ENCODE results near the gene SMS. TPM values are rescaled to one million over a fixed set of nuclear protein-coding genes. Genes with fewer than 3 reads are reported as not detected.

SMS gene
- total RNA-seq, 1 experiment from 2014 or later, result 172 TPM

DNA sequence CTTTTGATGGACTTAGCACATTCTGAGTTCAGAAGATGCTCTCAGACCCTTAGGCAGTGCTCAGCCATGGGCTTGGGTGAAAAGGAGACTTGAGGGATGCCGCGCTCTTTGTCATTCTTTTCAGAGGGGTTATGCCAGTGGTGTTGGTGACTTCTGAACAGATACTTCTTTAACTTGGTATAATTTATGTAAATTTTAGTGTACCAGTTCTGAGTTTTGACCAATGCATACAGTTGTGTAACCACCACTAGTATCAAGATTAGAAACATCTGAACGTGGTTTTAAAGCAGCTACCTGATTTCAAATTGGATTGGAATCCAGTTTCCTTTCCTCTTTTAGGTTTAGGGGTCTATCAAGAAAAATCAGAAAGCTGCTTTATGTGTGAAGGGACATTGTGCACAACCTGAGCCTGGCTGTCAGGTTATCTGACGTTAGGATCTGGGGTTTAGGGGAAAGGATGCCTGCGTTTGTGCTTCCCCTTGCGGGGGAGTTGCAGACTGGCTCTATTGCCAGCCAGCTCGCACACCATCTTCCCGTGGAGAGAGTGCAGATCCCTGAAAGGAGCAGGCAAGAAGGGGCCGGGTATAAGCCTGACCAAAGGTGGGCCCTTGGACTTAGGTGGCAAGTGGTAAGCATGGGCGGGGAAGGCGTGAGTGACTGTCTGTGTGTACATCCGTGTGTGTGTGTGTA, 19.0 kb downstream of the SMS start:
- POLR2A ChIA-PET, result no interaction called here
- intact Hi-C loops (cut with micrococcal nuclease; ENCODE audit: unreplicated experiment) (no loop called here), in situ Hi-C loops (cut with HindIII; ENCODE audit: low pct_unique_long_range_greater_than_20kb, low sequenced_read_pairs) (no loop called here)
- H3K36me3 ChIP-seq (ENCODE audit: control insufficient read depth, insufficient read depth, low read length), result no peaks in the 10 kb centered on the region; the same call in 1 of the 2 replicates
- CTCF ChIA-PET, result no interaction called here
- BruUV-seq (replicated peaks), result no TSS peak
- TF ChIP-seq POLR2AphosphoS5 (IDR thresholded peaks at IDR 0.05; ENCODE audit: low read depth, low read length), result no peak
- TF ChIP-seq, protein P1, sequence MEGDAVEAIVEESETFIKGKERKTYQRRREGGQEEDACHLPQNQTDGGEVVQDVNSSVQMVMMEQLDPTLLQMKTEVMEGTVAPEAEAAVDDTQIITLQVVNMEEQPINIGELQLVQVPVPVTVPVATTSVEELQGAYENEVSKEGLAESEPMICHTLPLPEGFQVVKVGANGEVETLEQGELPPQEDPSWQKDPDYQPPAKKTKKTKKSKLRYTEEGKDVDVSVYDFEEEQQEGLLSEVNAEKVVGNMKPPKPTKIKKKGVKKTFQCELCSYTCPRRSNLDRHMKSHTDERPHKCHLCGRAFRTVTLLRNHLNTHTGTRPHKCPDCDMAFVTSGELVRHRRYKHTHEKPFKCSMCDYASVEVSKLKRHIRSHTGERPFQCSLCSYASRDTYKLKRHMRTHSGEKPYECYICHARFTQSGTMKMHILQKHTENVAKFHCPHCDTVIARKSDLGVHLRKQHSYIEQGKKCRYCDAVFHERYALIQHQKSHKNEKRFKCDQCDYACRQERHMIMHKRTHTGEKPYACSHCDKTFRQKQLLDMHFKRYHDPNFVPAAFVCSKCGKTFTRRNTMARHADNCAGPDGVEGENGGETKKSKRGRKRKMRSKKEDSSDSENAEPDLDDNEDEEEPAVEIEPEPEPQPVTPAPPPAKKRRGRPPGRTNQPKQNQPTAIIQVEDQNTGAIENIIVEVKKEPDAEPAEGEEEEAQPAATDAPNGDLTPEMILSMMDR (IDR thresholded peaks at IDR 0.05), result no peak
- no peak for TF ChIP-seq SIN3A (IDR thresholded peaks at IDR 0.05; ENCODE audit: borderline replicate concordance, insufficient read depth, low read depth, low read length)
- no peak for TF ChIP-seq TCF7L2 (IDR thresholded peaks at IDR 0.05; ENCODE audit: low read depth, low read length)
- TF ChIP-seq, protein P2, sequence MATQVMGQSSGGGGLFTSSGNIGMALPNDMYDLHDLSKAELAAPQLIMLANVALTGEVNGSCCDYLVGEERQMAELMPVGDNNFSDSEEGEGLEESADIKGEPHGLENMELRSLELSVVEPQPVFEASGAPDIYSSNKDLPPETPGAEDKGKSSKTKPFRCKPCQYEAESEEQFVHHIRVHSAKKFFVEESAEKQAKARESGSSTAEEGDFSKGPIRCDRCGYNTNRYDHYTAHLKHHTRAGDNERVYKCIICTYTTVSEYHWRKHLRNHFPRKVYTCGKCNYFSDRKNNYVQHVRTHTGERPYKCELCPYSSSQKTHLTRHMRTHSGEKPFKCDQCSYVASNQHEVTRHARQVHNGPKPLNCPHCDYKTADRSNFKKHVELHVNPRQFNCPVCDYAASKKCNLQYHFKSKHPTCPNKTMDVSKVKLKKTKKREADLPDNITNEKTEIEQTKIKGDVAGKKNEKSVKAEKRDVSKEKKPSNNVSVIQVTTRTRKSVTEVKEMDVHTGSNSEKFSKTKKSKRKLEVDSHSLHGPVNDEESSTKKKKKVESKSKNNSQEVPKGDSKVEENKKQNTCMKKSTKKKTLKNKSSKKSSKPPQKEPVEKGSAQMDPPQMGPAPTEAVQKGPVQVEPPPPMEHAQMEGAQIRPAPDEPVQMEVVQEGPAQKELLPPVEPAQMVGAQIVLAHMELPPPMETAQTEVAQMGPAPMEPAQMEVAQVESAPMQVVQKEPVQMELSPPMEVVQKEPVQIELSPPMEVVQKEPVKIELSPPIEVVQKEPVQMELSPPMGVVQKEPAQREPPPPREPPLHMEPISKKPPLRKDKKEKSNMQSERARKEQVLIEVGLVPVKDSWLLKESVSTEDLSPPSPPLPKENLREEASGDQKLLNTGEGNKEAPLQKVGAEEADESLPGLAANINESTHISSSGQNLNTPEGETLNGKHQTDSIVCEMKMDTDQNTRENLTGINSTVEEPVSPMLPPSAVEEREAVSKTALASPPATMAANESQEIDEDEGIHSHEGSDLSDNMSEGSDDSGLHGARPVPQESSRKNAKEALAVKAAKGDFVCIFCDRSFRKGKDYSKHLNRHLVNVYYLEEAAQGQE (IDR thresholded peaks at IDR 0.05; ENCODE audit: insufficient read depth in 1 of 2, low read depth in 2 of 2, low read length in 1 of 2), result no peak
- ATAC-seq, result no peak
- no peaks in the 10 kb centered on the region for H3K27me3 ChIP-seq (ENCODE audit: control insufficient read depth, insufficient read depth, low read length)
- DNase-seq (ENCODE audit: low read depth, low spot score), result no peak
- peaks cover 50% of the 10 kb centered on the region for H3K4me1 ChIP-seq (ENCODE audit: control insufficient read depth, insufficient read depth, low read length)
- no peaks in the 10 kb centered on the region for H3K9me3 ChIP-seq (ENCODE audit: control insufficient read depth, insufficient read depth, low read depth, low read length)
- H3K27ac ChIP-seq (ENCODE audit: low read length), result no peak overlapping the region
- H3K4me3 ChIP-seq (ENCODE audit: low read depth in 2 of 2, low read length in 2 of 2), result no peak overlapping the region

DNA sequence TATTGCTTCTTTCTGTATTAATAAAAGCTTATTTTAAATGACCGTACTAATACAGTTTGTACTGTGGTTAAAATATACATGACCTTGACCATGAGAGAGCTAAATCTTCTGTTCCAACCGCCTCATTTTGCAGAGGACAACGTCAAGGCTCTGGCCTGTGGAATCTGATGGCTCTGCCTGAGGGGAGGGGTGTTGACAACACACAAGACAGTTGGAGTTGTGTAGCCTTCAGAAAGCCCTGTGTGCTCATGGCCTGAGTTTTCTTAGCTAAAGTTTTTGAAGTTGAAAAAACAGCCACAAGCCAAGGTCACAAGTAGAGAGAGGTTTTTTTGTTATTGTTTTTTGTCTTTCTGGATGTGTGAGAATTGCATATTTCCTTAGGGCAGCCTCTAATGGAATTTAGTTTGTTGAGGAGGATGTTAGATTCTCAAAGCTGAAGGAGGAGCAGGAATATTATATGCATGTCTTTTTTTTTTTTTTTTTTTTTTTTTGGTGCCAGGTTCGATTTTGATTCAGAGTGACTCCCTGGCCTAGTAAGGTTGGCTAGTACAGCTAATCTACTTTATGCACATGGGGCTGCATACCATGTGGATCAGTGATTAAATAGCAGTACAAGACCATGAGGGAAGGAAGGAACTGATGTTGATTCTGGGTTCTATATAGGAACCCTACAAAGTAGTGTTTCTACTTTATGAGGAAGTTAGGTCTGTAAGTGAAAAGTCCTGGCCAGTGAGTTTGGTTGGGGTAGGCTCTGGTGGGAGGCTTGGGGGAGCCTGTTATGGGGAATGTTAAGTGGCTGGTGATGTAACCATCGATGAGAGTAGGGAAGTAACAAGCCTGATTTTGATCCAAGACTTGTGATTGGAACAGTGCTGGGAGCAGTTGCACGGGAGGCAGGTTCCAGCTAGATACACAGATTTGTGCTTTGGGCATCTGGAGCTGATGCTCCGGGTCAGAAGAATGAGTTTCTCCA, 20.3 kb downstream of the SMS start:
- H3K27me3 ChIP-seq (ENCODE audit: control insufficient read depth, insufficient read depth, low read length), result no peaks in the 10 kb centered on the region
- no peaks in the 10 kb centered on the region for H3K9me3 ChIP-seq (ENCODE audit: control insufficient read depth, insufficient read depth, low read depth, low read length)
- CTCF ChIA-PET, result no interaction called here
- DNase-seq (ENCODE audit: low read depth, low spot score), result no peak
- TF ChIP-seq POLR2AphosphoS5 (IDR thresholded peaks at IDR 0.05; ENCODE audit: low read depth, low read length) (no peak), SIN3A (IDR thresholded peaks at IDR 0.05; ENCODE audit: borderline replicate concordance, insufficient read depth, low read depth, low read length) (no peak), TCF7L2 (IDR thresholded peaks at IDR 0.05; ENCODE audit: low read depth, low read length) (no peak)
- TF ChIP-seq, protein P2 (IDR thresholded peaks at IDR 0.05; ENCODE audit: insufficient read depth in 1 of 2, low read depth in 2 of 2, low read length in 1 of 2), result no peak
- TF ChIP-seq, protein P1 (IDR thresholded peaks at IDR 0.05), result no peak
- no peaks in the 10 kb centered on the region; the same call in 1 of the 2 replicates for H3K36me3 ChIP-seq (ENCODE audit: control insufficient read depth, insufficient read depth, low read length)
- peaks cover 42% of the 10 kb centered on the region for H3K4me1 ChIP-seq (ENCODE audit: control insufficient read depth, insufficient read depth, low read length)
- BruUV-seq (replicated peaks), result no TSS peak
- in situ Hi-C loops (cut with HindIII; ENCODE audit: low pct_unique_long_range_greater_than_20kb, low sequenced_read_pairs), result no loop called here
- H3K27ac ChIP-seq (ENCODE audit: low read length), result peak overlapping the region; percentile 34
- no peak overlapping the region for H3K4me3 ChIP-seq (ENCODE audit: low read depth in 2 of 2, low read length in 2 of 2)
- POLR2A ChIA-PET, result no interaction called here
- ATAC-seq, result no peak
- intact Hi-C loops (cut with micrococcal nuclease; ENCODE audit: unreplicated experiment), result no loop called here
